ENCODE results near the gene RHOU.

Gene RHOU

DNA sequence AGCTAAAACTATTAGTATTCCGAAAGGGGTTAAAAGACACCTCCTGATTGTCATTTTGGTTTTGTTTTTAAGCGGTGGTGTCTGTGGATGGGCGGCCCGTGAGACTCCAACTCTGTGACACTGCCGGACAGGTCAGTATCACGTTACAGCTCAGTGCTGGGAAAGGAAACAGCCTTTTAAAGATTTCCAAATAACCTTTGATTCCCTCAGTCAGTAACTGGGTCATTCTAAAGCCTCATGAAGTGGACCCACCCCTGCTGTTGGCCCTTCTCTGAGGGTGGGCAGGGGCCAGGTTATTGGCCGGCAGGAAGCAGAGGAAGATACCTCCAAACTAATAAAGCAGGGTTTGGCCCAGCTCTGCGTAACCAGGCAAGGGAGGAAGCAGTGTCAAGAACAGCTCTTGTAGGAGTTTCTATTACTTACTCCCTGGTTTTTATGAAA is 2.3 kb downstream of the RHOU start:
- DNase-seq (ENCODE audit: low spot score), result no peak

DNA sequence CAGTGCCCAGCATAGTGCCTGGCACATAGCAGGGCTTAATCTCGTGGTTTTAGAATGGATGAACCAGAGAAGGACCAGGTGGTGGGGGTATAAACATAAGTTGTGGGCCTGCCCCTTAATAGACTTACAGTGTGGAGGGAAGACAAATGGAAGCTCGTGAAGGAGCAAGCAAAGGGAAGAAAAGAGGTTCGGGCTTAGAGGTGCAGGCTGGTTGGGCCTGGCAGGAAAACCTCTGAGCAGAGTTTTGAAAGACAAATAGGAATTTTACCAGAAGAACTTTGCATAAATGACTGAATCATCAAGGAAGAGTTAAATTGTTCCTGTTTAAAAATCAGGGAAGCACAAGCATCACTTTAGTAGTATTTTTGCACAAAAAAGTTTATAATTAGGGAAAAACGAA is 4.5 kb downstream of the RHOU start:
- DNase-seq (ENCODE audit: low spot score), result no peak

GRCh38 chr1:228740543-228741317 is 5.5 kb downstream of the RHOU start:
- DNase-seq (ENCODE audit: low spot score), result no peak

- no peak for DNase-seq (ENCODE audit: low spot score)
Observed at GRCh38 chr1:228742281-228742860, 7.1 kb downstream of the RHOU start.

GRCh38 chr1:228743405-228743804 is 8.1 kb downstream of the RHOU start:
- DNase-seq (ENCODE audit: low spot score), result no peak

GRCh38 chr1:228744356-228744755 is 9.1 kb downstream of the RHOU start:
- DNase-seq (ENCODE audit: low spot score), result no peak

- DNase-seq (ENCODE audit: low spot score), result no peak
Observed at GRCh38 chr1:228744918-228745317, 9.6 kb downstream of the RHOU start.

DNA sequence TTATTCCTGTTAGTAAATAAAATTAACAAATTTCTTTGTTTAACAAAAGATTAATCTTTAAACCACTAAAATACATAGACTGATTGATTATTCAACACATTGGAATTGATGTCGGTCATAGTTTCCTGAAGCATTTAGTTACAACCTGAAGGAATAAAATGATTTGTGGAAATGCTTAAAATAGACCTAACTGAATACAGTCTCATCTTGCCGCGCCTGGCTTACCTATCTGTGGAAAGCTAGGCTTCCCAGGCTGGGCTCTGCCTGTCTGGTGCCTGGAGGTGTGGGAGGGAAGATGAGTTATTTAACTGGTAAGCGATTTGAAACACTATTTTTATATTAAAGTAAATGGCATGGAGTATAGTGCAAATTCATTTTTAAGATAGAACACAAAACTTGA is 10.2 kb downstream of the RHOU start:
- DNase-seq (ENCODE audit: low spot score), result no peak

- no peak for DNase-seq (ENCODE audit: low spot score)
Observed at GRCh38 chr1:228747301-228747935, 12.1 kb downstream of the RHOU start.

DNA sequence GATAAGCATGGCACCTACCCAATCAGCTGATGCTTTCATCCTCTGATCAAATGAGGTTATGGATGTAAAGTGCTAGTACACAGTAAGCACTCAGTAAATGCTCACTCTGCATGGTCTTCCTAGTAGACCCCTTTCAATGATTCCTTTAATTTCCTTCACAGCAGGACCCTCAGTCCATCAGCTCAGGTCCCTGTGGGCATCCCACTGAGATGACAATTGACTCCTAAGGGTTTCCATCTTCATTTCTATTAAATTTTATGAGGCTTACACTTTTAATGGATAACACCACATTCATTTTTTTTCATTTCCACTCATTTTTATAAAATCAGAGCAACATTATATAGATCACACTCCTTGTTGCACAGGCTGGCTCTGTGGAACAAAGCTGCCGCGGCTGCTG is 12.8 kb downstream of the RHOU start:
- DNase-seq (ENCODE audit: low spot score), result no peak

- no peak for DNase-seq (ENCODE audit: low spot score)
Observed at GRCh38 chr1:228748431-228748830, 13.2 kb downstream of the RHOU start.

DNA sequence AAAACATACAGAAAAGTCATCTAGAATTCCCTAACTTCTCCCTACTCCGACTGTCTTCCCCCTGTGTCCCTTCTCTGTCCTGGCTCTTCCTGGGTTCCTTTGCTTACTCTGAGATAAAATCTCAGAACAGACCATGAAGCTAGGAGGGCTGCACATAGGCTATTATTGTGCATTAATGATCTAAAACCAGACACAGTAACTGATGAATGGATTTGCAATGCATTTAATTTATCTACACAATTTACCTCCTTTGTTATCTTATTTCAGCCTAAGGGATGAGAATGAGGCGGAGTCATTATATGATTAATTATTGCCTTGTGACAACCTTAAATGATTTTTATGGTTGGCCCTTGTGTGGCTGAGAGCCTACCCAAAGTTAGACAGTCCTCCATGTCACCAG is 14.5 kb downstream of the RHOU start:
- DNase-seq (ENCODE audit: low spot score), result no peak

DNA sequence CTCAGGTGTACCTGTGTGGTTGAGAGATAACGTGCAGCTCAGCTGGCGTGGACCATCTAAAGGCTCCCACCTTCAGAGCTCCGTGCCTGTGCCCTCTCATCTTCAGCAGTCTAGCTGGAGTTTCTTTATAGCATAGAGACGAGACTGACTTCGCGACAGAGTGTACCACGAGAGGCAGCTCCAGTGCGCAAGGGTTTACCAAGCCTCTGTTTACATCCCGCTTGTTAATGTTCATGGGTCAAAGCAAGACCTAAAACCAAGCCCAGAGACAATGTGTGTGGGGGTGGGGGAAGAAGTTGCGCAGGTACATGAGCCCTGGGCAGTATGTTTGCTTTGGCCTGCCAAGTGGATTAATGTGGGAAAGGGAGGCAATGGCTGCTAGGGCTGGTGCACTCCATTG is 15.6 kb downstream of the RHOU start:
- DNase-seq (ENCODE audit: low spot score), result no peak

DNA sequence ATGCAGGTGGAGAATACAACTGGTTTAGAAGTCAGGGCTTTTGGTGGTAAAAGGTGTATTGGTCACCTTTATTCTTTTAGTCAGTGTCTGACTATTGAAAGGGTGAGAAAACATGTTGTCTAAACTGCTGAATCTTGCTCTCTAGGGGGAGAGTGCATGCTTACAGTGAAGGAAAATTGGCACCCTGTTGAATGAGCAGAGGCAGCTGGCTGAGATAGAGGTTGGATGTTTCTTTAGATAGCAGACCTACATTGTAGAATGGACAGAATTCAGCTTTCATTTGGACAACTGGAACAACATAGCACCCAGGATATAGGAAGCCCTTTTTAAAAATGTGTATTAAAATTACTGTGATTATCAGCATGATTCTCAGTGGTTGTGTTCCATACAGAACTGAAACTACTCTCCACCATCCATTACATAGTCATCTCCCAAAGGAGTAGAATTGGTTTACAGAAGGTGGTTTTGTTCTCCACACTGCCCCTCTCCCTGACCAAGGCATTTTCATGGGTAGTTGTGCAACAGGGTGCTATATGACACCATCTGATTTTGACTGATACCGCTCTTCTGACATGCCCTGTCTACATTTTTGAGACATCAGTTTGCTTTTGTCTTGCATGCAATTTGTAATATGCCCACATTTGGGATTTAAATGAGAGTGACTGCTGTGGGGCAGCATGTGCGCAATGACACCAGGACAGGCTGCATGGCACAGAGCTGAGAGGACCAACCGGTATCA is 16.2 kb downstream of the RHOU start:
- DNase-seq (ENCODE audit: low spot score), result no peak

DNA sequence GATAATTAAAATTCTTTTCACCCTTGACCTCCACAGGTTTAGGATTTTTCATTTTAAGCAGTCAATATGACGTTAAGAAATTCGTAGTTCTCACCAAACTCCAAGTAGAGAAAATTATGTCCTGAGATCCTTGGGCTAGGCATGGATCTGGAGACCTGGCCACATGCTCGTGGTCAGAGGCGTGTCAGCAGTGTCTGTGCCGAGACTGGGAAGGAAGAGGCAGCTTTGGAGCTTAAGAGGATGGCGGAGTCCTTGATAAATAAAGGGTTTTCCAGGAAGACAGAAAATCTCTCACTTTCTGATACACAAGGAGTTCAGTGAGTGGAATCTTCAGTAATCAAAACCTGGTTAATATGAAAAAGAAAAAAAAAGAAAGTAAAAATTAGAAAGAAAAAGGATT is 17.0 kb downstream of the RHOU start:
- no peak for DNase-seq (ENCODE audit: low spot score)

- DNase-seq (ENCODE audit: low spot score), result no peak
Observed at GRCh38 chr1:228752675-228753265, 17.5 kb downstream of the RHOU start.

DNA sequence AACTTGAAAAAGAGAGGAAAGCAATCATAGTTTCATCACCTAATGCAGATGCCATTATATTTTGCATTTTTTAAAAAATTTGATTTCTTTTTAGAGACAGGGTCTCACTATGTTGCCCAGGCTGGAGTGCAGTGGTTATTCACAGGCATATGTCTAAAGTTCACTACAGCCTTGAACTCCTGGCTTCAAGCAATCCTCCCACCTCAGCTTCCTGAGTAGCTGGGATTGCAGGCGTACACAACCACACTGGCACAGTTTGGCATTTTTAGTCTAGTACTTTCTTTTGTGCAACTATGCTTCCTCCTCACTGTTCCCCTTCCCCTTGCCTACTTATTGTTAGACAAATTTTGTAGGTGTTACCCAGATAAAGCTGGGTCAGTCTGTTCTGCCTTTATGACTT is 18.0 kb downstream of the RHOU start:
- DNase-seq (ENCODE audit: low spot score), result no peak

- no peak for DNase-seq (ENCODE audit: low spot score)
Observed at GRCh38 chr1:228753786-228754360, 18.6 kb downstream of the RHOU start.

GRCh38 chr1:228754646-228755268 is 19.5 kb downstream of the RHOU start:
- no peak for DNase-seq (ENCODE audit: low spot score)

DNA sequence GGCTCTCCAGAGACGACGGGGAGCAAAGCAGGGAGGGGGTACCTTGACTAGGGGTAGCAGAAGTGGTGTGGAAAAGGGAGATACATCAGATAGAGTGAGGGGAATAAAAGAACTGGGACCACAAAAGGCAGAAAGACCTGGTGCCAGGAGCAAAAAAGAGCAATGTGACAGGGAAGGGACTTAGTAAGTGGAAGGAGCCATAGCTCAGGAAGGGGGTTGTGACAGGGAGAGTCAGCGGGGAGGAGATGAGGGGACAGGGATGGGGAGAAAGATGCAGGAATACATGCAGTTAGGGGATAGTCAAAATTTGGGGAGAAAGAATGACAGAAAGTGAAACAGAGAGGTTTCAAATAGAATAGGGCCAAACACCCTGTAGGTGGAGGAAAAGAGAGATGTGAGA is 20.5 kb downstream of the RHOU start:
- no peak for DNase-seq (ENCODE audit: low spot score)

DNA sequence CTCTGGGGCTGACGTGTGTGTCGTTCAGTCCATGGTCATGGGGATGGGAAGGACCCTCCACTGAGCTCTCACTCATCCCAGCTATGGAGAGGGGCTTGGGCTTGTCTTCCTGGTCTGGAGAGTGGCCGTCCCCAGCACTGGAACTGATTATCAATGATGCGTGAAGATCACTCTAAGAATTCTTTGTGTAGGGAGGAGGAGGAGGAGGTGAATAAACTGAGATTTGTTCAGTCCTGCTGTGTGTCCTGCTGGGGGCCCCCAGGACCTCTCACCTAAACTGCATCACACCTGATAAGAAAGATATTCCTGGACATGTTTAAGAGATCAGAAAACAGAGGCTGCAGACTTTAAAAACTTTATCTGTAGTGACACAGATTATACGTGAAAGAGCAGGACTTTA is 21.2 kb downstream of the RHOU start:
- no peak for DNase-seq (ENCODE audit: low spot score)

DNA sequence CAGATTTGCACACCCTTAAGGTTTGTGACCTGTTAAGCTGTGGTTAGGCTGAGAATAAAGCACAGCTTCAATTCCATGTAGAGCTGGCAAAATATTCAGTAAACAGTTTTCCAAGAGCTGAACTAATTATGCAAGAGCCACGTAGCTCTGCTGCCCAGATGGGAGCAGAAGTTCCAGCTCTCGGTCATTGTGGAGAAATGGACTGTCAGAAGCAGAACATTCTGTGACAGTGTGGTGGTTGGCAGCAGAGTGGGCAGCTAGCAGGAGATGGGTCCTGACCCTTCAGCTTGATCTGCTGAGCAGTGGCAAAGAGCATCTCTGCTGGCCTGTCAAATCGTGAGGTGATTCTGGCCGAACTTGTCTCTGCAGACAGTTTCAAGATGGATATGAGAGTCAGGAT is 23.2 kb downstream of the RHOU start:
- DNase-seq (ENCODE audit: low spot score), result no peak

All from hematopoietic multipotent progenitor cell treated with erythropoietin and hydrocortisone succinate and interleukin-3 and kit ligand, for 17 days (in vitro differentiated cells).